Cardiac muscle cell (in vitro differentiated cells and primary cell): ENCODE results near the gene MRGPRF. TPM values are rescaled to one million over a fixed set of nuclear protein-coding genes. Genes with fewer than 3 reads are reported as not detected.

Experiments
- DNase-seq, 2 donors: peaks; one replicate each; pipeline versions ENCODE4 v3.0.0 to v3.0.0-alpha.2; 2010 to 2017; ENCODE audit warnings: low read depth in 1 of 2, low spot score in 1 of 2
- H3K27ac ChIP-seq: fragments of 200-600 bp; sonication (generic); 2 replicates; pipeline ENCODE4 v1.5.1; 2016
- H3K27me3 ChIP-seq: fragments of 200-600 bp; sonication (generic); 2 replicates; pipeline ENCODE4 v1.6.0; 2016; ENCODE audit warnings: control low read depth
- H3K36me3 ChIP-seq: fragments of 200-600 bp; sonication (generic); 2 replicates; pipeline ENCODE4 v1.5.1; 2016; ENCODE audit warnings: control low read depth
- H3K4me1 ChIP-seq: fragments of 200-600 bp; sonication (generic); 2 replicates; pipeline ENCODE4 v1.8.1; 2017; ENCODE audit warnings: low read depth, mild to moderate bottlenecking, mixed run types
- H3K4me3 ChIP-seq: fragments of 200-600 bp; sonication (generic); 2 replicates; pipeline ENCODE4 v1.5.1; 2016; ENCODE audit warnings: mild to moderate bottlenecking
- H3K9me3 ChIP-seq: fragments of 200-600 bp; sonication (generic); 2 replicates; pipeline ENCODE4 v1.5.1; 2017; ENCODE audit warnings: low read depth, mild to moderate bottlenecking, control low read depth
- CTCF ChIP-seq: IDR thresholded peaks from 2 replicates; pipeline ENCODE4 v1.5.1; 2012; ENCODE audit warnings: low read depth, mild to moderate bottlenecking, low read length
- polyA plus RNA-seq: library from polyadenylated mRNA; unstranded; fragments of >200 nt; fragmentation: Nextera tagmentation; extraction: Ambion mirVana; gene quantifications from 2 replicates; pipeline ENCODE4 v1.2.1, GENCODE V29; 2016
- total RNA-seq: library from RNA; depleted of rRNA; stranded (reverse); fragments of >200 nt; gene quantifications from 2 replicates; pipeline ENCODE4 v1.2.3, GENCODE V29; 2016

The MRGPRF gene
- total and polyA plus RNA-seq, 2 experiments from 2014 or later: 9.3 to 13.8 TPM

GRCh38 chr11:68959465-68960293 lies 53.4 kb downstream of the MRGPRF start:
- Histone ChIP-seq H3K4me3 (no peak overlapping the region), H3K27ac (no peak overlapping the region), H3K4me1 (peaks cover 6% of the 10 kb centered on the region), H3K36me3 (no peaks in the 10 kb centered on the region), H3K27me3 (no peaks in the 10 kb centered on the region), H3K9me3 (no peaks in the 10 kb centered on the region)
- TF ChIP-seq CTCF: no peak
- no peak for DNase-seq

DNA sequence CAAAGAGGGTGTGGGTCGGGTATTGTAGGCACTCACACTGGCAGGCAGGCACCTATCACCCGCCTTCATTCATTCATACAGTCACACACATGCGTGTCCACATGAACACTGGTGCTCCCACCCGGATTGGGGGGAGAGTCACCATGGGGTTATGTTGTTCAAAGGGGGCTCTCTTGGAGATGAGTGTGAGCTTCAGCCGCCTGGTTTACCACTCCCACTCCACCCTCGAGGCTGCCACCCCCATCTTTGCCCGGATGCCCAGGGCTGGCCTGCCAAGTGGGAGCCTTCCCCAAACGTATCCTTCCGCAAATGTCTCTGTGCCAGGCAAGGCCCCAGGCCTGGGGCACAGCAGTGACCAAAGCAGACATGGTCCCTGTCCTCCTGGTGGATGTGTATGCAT lies 54.8 kb downstream of the MRGPRF start:
- H3K4me1 ChIP-seq: peaks cover 6% of the 10 kb centered on the region
- H3K36me3 ChIP-seq: no peaks in the 10 kb centered on the region
- H3K27me3 ChIP-seq: no peaks in the 10 kb centered on the region
- H3K4me3 ChIP-seq: no peak overlapping the region
- no peaks in the 10 kb centered on the region for H3K9me3 ChIP-seq
- DNase-seq: no peak
- no peak overlapping the region for H3K27ac ChIP-seq
- TF ChIP-seq CTCF: no peak

DNA sequence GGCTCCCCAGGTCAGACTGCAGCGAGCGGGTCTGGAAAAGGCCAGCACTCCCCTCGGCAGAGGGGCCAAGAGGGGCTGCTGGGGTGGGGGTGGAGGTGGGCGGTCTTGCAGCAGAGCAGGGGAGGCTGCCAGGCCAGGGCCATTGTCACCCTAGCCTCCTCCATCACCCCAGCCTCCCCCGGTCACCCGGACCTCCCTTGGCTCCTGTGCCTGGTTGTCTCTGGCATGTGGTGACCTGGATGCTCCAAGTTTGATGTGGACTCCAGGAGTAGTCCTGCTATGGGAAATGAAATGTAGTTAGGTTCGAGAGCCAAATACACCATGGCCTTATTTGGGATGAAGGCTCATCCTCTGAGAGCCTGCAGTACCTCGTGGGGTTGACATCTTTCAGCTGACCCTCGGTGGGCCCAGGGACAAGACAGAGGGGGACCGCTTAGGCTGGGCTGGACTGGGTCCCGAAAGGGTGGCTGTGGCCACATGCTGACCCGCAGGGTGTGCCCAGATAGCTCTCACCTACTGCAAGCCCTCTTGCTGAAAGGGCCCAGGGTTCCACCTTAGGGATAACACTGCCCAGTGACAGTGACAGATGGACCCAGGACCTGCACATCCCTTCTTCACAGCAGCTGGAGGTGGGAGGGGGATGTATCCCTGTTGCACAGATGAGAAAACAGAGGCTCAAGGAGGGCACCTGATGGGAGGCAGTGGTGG lies 56.3 kb downstream of the MRGPRF start:
- Histone ChIP-seq H3K27ac (no peak overlapping the region), H3K4me3 (no peak overlapping the region), H3K9me3 (no peaks in the 10 kb centered on the region), H3K27me3 (no peaks in the 10 kb centered on the region), H3K36me3 (no peaks in the 10 kb centered on the region), H3K4me1 (peaks cover 6% of the 10 kb centered on the region)
- DNase-seq: no peak
- TF ChIP-seq CTCF: no peak

GRCh38 chr11:68956142-68956541 lies 56.9 kb downstream of the MRGPRF start:
- no peaks in the 10 kb centered on the region for H3K9me3 ChIP-seq
- DNase-seq: no peak
- no peak overlapping the region for H3K27ac ChIP-seq
- no peaks in the 10 kb centered on the region for H3K36me3 ChIP-seq
- no peaks in the 10 kb centered on the region for H3K27me3 ChIP-seq
- H3K4me3 ChIP-seq: no peak overlapping the region
- H3K4me1 ChIP-seq: peaks cover 6% of the 10 kb centered on the region
- peak; percentile 34 for TF ChIP-seq CTCF

DNA sequence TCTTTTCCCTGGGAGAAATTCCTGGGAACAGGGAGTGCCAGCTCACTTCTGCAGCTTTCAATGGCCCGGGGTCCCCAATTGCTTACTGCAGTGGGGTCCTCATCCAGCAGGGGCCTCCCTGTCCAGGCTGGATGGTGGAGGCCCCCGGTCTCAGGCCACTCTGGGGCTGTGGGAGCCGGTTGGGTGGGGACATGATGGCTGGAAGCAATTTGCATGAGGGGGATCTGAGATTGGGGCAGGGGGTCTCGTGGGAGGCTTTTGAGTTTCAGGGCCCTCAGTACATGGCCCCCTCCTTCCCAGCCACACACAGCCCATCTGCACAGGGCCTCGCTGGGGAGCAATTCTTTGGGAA lies 57.5 kb downstream of the MRGPRF start:
- H3K9me3 ChIP-seq: no peaks in the 10 kb centered on the region
- no peak for TF ChIP-seq CTCF
- H3K4me1 ChIP-seq: peaks cover 9% of the 10 kb centered on the region
- peak overlapping the region; percentile 39 for H3K27ac ChIP-seq
- no peak overlapping the region for H3K4me3 ChIP-seq
- no peaks in the 10 kb centered on the region for H3K36me3 ChIP-seq
- DNase-seq: no peak
- no peaks in the 10 kb centered on the region for H3K27me3 ChIP-seq
